Mesenteric fat pad (tissue), 1 donor: ENCODE results near the gene ITPR1. TPM values are rescaled to one million over a fixed set of nuclear protein-coding genes. Genes with fewer than 3 reads are reported as not detected.
"Not testable (repeated sequence)": the region's sequence is repeated elsewhere in the genome, so short reads cannot be mapped to it uniquely, and the experiment has no call there.

Experiments used
- DNase-seq: peaks from one replicate; pipeline ENCODE4 v3.0.0-alpha.2; 2020; ENCODE audit warnings: low spot score
- total RNA-seq: library from RNA; stranded (reverse); fragmentation: NEBNext Ultra II Directional; extraction: Animal tissue kit (Norgen Biotek cat#: 25700); gene quantifications from one replicate; pipeline ENCODE4 v1.2.1, GENCODE V29; 2021
- donor health status: DM: yes; HTN: yes; CAD: no.

The ITPR1 gene
- total RNA-seq, 1 donor from 2014 or later: 38.9 TPM

GRCh38 chr3:4753073-4753691 lies 260.0 kb downstream of the ITPR1 start:
- no peak for DNase-seq

- no peak for DNase-seq
These were observed 261.3 kb downstream of the ITPR1 start for GRCh38 chr3:4754180-4755086.

GRCh38 chr3:4755566-4755965 lies 262.4 kb downstream of the ITPR1 start:
- no peak for DNase-seq

- DNase-seq: no peak
These were observed 263.1 kb downstream of the ITPR1 start for GRCh38 chr3:4756057-4756775.

- DNase-seq: no peak
These were observed 263.9 kb downstream of the ITPR1 start for GRCh38 chr3:4756855-4757574.

GRCh38 chr3:4757575-4758248 lies 264.6 kb downstream of the ITPR1 start:
- DNase-seq: no peak

- DNase-seq: no peak
These were observed 265.2 kb downstream of the ITPR1 start for GRCh38 chr3:4758249-4758860.

GRCh38 chr3:4758957-4759656 lies 266.0 kb downstream of the ITPR1 start:
- no peak for DNase-seq

GRCh38 chr3:4759689-4760312 lies 266.7 kb downstream of the ITPR1 start:
- DNase-seq: no peak

- no peak for DNase-seq
These were observed 268.6 kb downstream of the ITPR1 start for GRCh38 chr3:4761759-4762158.

- DNase-seq: not testable (repeated sequence)
These were observed 269.5 kb downstream of the ITPR1 start for GRCh38 chr3:4762481-4763230.

- DNase-seq: no peak
These were observed 270.6 kb downstream of the ITPR1 start for GRCh38 chr3:4763604-4764247.

GRCh38 chr3:4765212-4765611 lies 272.1 kb downstream of the ITPR1 start:
- no peak for DNase-seq

GRCh38 chr3:4766263-4766662 lies 273.1 kb downstream of the ITPR1 start:
- DNase-seq: no peak

GRCh38 chr3:4766716-4767499 lies 273.8 kb downstream of the ITPR1 start:
- DNase-seq: no peak

GRCh38 chr3:4768021-4768420 lies 274.9 kb downstream of the ITPR1 start:
- no peak for DNase-seq

GRCh38 chr3:4768521-4768920 lies 275.4 kb downstream of the ITPR1 start:
- no peak for DNase-seq
